Cardiac muscle cell (in vitro differentiated cells and primary cell): ENCODE measurements around the gene TMEM151B. TPM values are rescaled to one million over a fixed set of nuclear protein-coding genes. Genes with fewer than 3 reads are reported as not detected.
"Not testable (repeated sequence)": the region's sequence is repeated elsewhere in the genome, so short reads cannot be mapped to it uniquely, and the experiment has no call there.

ENCODE experiments used
- DNase-seq, 2 donors: peaks; one replicate each; pipeline versions ENCODE4 v3.0.0 to v3.0.0-alpha.2; 2010 to 2017; ENCODE audit warnings: low read depth in 1 of 2, low spot score in 1 of 2
- H3K27ac ChIP-seq: fragments of 200-600 bp; sonication (generic); 2 replicates; pipeline ENCODE4 v1.5.1; 2016
- H3K27me3 ChIP-seq: fragments of 200-600 bp; sonication (generic); 2 replicates; pipeline ENCODE4 v1.6.0; 2016; ENCODE audit warnings: control low read depth
- H3K36me3 ChIP-seq: fragments of 200-600 bp; sonication (generic); 2 replicates; pipeline ENCODE4 v1.5.1; 2016; ENCODE audit warnings: control low read depth
- H3K4me1 ChIP-seq: fragments of 200-600 bp; sonication (generic); 2 replicates; pipeline ENCODE4 v1.8.1; 2017; ENCODE audit warnings: low read depth, mild to moderate bottlenecking, mixed run types
- H3K4me3 ChIP-seq: fragments of 200-600 bp; sonication (generic); 2 replicates; pipeline ENCODE4 v1.5.1; 2016; ENCODE audit warnings: mild to moderate bottlenecking
- H3K9me3 ChIP-seq: fragments of 200-600 bp; sonication (generic); 2 replicates; pipeline ENCODE4 v1.5.1; 2017; ENCODE audit warnings: low read depth, mild to moderate bottlenecking, control low read depth
- polyA plus RNA-seq: library from polyadenylated mRNA; unstranded; fragments of >200 nt; fragmentation: Nextera tagmentation; extraction: Ambion mirVana; gene quantifications from 2 replicates; pipeline ENCODE4 v1.2.1, GENCODE V29; 2016
- total RNA-seq: library from RNA; depleted of rRNA; stranded (reverse); fragments of >200 nt; gene quantifications from 2 replicates; pipeline ENCODE4 v1.2.3, GENCODE V29; 2016
- TF ChIP-seq, protein P1 (sequence below): IDR thresholded peaks from 2 replicates; pipeline ENCODE4 v1.5.1; 2012; ENCODE audit warnings: low read depth, mild to moderate bottlenecking, low read length

TMEM151B gene
- total and polyA plus RNA-seq, 2 experiments from 2014 or later = 0.21 to 0.29 TPM

DNA sequence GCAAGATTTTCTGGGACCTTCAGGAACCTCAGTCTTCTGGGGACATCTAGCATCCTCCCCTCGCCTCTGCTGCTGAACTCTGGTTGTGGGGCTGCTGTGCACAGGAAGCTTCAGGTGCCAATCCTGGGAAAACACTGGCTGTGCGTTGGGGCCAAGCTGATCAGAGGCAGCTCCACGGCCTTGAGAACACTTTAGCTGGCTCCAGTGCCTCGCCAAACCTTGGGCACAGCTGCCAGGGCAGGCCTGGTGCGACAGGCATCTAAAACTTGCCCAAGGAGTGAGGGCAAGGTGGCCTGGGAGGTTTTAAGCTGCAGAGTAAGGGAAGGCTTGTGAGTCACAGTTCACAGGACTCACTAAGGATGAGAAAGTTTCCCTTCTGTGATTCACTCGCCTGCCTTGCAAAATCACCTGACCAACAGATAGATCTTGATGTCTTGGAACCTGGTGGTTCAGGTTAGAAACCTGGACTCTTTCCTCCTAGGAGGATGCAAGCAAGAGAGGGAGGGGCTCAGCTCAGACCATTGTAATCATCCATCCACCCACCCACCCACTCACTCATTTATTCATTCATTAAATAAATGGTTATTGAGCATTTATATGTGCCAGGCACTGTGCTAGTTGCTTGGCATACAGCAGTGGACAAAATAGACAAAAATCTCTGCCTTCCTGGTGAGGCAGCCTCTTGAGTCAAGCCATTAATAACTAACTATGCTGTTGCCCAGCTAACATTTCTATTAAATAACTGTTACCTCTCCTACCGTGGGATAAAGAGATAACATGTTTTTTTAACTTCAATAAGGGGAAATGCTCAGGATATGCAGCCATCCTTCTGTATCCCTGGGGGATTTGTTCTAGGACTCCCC is 69.7 kb downstream of the TMEM151B start:
- Histone ChIP-seq H3K4me3 (no peak overlapping the region), H3K4me1 (peaks cover 7% of the 10 kb centered on the region), H3K27me3 (peaks cover 15% of the 10 kb centered on the region), H3K9me3 (no peaks in the 10 kb centered on the region), H3K36me3 (no peaks in the 10 kb centered on the region), H3K27ac (no peak overlapping the region)
- TF ChIP-seq, protein P1, sequence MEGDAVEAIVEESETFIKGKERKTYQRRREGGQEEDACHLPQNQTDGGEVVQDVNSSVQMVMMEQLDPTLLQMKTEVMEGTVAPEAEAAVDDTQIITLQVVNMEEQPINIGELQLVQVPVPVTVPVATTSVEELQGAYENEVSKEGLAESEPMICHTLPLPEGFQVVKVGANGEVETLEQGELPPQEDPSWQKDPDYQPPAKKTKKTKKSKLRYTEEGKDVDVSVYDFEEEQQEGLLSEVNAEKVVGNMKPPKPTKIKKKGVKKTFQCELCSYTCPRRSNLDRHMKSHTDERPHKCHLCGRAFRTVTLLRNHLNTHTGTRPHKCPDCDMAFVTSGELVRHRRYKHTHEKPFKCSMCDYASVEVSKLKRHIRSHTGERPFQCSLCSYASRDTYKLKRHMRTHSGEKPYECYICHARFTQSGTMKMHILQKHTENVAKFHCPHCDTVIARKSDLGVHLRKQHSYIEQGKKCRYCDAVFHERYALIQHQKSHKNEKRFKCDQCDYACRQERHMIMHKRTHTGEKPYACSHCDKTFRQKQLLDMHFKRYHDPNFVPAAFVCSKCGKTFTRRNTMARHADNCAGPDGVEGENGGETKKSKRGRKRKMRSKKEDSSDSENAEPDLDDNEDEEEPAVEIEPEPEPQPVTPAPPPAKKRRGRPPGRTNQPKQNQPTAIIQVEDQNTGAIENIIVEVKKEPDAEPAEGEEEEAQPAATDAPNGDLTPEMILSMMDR = no peak
- DNase-seq = no peak

DNA sequence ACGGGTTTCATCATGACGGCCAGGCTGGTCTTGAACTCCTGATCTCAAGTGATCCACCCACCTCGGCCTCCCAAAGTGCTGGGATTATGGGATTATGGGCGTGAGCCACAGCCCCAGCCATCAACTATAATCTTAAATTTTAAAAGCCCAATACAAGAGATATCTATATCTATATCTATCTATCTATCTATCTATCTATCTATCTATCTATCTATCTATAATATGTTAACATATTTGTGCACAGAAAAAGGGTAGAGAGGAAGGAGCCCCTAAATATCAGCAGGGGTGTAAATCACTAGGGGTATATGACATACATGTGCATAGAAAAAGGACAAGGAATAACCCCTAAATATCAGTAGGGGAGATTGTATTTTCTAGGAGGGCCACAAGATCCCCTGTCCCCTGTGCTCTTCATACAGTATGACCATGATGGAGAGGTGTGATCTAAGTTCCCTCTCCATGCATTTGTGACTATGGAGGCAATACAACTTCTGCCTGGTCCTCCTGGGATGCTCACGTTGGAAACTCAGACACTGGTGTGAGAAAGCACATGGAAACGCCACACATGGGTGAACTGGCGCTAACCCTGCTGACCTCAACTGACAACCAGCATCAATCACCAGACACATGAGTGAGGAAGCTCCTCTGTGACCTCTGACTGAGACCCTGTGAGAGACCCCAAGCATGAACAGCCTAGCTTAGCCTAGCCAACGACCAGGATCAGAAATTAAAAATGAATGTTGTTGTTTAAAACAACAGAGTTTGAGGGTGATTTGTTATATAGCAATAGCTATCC is 71.0 kb downstream of the TMEM151B start:
- no peak overlapping the region for H3K4me3 ChIP-seq
- peaks cover 21% of the 10 kb centered on the region for H3K27me3 ChIP-seq
- no peak for DNase-seq
- TF ChIP-seq, protein P1 = no peak
- no peak overlapping the region for H3K27ac ChIP-seq
- no peaks in the 10 kb centered on the region for H3K36me3 ChIP-seq
- H3K9me3 ChIP-seq = no peaks in the 10 kb centered on the region
- H3K4me1 ChIP-seq = peaks cover 7% of the 10 kb centered on the region

DNA sequence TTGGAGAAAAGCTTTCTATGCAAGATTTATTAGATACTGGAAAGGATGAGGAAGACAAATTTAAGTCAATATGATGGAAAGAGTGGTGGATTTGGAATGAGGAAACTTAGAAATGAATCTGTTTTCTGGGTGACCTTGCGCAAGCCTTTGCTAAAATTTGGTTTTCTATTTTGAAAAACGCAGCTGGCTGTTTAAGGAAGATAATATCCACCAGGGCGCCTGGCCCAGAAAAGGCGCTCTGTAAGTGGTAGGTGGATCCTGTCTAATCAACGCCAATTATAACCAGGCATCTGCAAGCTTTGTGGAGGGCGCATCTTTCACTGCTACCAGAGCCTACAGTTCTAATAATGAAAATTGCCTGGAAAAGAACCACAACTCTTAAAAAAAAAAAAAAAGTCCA is 71.8 kb downstream of the TMEM151B start:
- H3K4me1 ChIP-seq = peaks cover 7% of the 10 kb centered on the region
- H3K4me3 ChIP-seq = no peak overlapping the region
- no peak overlapping the region for H3K27ac ChIP-seq
- peaks cover 21% of the 10 kb centered on the region for H3K27me3 ChIP-seq
- DNase-seq = peak in 1 of 2 donors; percentile 27
- H3K9me3 ChIP-seq = no peaks in the 10 kb centered on the region
- H3K36me3 ChIP-seq = no peaks in the 10 kb centered on the region
- TF ChIP-seq, protein P1 = no peak

DNA sequence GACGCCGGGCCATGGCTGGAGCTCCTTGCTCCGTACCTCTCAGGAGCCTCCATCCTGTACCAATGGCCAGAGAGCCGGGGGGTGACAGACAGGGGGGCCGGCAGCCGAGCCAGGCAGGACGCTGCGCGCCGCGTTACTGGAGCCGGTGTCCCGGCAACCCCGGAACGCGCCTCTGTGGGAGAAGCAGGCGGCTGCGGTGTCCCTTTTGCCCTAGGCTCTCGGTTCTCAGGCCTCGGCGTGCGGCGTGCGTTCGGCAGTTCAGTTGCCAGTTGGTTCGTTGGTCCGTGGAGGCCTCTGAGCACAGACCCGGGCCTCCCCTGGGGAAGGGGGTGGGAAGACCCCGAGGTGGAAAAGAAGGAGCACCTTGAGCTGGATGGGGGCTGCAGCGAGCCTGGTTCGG is 72.2 kb downstream of the TMEM151B start, which contains the start of gene SPATS1:
SPATS1 (plus strand) TSS at position 162 of the 400 bp plus-strand sequence. CDS start 446 bp downstream, outside the sequence.
- Histone ChIP-seq H3K9me3 (no peaks in the 10 kb centered on the region), H3K27ac (no peak within 1 kb of the TSS), H3K4me1 (peaks cover 7% of the 10 kb centered on the region), H3K27me3 (peaks cover 21% of the 10 kb centered on the region), H3K36me3 (no peaks in the 10 kb centered on the region), H3K4me3 (no peak within 1 kb of the TSS)
- TF ChIP-seq, protein P1 = no peak
- DNase-seq = peak in 1 of 2 donors; percentile 16

DNA sequence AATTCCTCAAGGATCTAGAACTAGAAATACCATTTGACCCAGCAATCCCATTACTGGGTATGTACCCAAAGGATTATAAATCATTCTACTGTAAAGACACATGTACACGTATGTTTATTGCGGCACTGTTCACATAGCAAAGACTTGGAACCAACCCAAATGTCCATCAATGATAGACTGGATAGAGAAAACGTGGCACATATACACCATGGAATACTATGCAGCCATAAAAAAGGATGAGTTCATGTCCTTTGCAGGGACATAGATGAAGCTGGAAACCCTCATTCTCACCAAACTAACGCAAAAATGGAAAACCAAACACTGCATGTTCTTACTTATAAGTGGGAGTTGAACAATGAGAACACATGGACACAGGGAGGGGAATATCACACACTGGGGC is 76.6 kb downstream of the TMEM151B start:
- H3K4me1 ChIP-seq, H3K27ac ChIP-seq, H3K9me3 ChIP-seq, H3K36me3 ChIP-seq, DNase-seq, H3K4me3 ChIP-seq: not testable (repeated sequence)
- peaks cover 21% of the 10 kb centered on the region for H3K27me3 ChIP-seq
